ENCODE measurements around the gene HINFP. TPM values are rescaled to one million over a fixed set of nuclear protein-coding genes. Genes with fewer than 3 reads are reported as not detected.

The HINFP gene
- total and polyA plus RNA-seq, 9 of the 15 experiments (the other 6 are each of a cell fraction or from before 2014, with no cell fraction given): 13.8 to 34.1 (median 22.5) TPM

DNA sequence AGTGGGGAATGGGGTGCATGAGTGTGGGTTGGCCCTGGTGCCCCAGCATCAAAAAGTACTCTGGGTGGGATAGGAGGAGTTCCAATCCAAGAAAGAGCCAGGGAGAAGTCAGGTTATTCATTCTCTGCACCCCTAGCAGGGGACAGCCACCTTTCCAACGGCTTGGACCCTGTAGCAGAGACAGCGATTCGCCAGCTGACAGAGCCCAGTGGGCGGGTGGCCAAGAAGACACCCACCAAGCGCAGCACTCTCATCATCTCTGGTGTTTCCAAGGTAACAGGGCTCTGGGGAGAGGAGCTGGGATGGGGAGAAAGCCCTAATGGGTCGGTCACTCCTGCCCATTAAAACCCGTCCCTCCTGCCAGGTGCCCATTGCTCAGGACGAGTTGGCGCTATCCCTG, 7.7 kb upstream of the HINFP start:
- H3K27me3 ChIP-seq (ENCODE audit: control insufficient read depth in 2 of 2, insufficient read depth in 2 of 2, low read length in 2 of 2): no peaks in the 10 kb centered on the region
- no peak overlapping the region for H3K9ac ChIP-seq (ENCODE audit: insufficient read depth in 1 of 2, low read depth in 2 of 2, low read length in 2 of 2)
- TF ChIP-seq ZNF583 (CRISPR knock-in tag; IDR thresholded peaks at IDR 0.05): no peak
- TF ChIP-seq ZNF354B (CRISPR knock-in tag; IDR thresholded peaks at IDR 0.05): no peak
- no peak for TF ChIP-seq ZNF830 (CRISPR knock-in tag; IDR thresholded peaks at IDR 0.05)
- no peak for TF ChIP-seq EP400 (IDR thresholded peaks at IDR 0.05)
- no peak for TF ChIP-seq RUNX1 (IDR thresholded peaks at IDR 0.05; ENCODE audit: low read depth)
- TF ChIP-seq, protein P1, sequence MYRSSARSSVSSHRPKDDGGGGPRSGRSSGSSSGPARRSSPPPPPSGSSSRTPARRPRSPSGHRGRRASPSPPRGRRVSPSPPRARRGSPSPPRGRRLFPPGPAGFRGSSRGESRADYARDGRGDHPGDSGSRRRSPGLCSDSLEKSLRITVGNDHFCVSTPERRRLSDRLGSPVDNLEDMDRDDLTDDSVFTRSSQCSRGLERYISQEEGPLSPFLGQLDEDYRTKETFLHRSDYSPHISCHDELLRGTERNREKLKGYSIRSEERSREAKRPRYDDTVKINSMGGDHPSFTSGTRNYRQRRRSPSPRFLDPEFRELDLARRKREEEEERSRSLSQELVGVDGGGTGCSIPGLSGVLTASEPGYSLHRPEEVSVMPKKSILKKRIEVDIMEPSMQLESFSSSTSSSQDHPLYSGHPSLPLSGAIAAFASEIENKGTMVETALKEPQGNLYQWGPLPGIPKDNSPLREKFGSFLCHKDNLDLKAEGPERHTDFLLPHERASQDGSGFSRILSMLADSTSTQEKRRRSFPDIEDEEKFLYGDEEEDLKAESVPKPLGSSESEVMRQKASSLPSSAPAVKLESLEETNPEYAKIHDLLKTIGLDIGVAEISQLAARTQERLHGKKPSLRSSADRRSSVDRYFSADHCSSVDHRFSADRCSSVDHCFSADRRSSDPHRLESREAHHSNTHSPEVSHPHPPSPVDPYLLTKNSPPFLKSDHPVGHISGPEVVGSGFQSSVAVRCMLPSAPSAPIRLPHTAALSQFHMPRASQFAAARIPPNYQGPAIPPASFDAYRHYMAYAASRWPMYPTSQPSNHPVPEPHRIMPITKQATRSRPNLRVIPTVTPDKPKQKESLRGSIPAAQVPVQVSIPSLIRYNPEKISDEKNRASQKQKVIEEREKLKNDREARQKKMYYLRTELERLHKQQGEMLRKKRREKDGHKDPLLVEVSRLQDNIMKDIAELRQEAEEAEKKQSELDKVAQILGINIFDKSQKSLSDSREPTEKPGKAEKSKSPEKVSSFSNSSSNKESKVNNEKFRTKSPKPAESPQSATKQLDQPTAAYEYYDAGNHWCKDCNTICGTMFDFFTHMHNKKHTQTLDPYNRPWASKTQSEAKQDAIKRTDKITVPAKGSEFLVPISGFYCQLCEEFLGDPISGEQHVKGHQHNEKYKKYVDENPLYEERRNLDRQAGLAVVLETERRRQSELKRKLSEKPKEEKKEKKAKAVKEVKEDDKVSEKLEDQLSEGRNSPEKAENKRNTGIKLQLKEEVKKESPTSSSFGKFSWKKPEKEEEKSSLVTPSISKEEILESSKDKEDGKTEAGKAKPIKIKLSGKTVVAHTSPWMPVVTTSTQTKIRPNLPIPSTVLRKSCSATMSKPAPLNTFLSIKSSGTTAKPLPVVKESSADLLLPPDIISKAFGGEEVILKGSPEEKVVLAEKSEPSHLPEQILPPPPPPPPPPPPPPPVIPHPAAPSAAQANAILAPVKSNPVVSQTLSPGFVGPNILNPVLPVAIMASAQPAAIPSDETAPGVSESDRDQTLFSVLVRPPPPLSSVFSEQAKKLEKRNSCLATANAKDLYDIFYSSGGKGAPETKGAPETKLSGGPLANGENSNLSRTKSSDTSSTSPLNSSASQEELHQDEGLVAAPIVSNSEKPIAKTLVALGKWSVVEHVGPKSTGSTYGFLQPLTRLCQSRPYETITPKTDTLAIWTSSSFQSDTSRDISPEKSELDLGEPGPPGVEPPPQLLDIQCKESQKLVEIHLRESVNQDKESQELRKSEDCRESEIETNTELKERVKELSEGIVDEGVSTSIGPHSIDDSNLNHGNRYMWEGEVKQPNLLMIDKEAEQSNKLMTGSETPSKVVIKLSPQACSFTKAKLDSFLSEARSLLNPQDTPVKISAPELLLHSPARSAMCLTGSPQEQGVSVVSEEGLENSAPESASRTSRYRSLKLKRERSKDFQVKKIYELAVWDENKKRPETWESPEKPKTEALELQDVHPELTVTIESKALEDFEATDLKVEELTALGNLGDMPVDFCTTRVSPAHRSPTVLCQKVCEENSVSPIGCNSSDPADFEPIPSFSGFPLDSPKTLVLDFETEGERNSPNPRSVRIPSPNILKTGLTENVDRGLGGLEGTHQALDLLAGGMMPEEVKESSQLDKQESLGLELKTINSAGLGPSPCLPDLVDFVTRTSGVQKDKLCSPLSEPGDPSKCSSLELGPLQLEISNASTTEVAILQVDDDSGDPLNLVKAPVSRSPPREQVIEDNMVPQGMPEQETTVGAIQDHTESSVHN (IDR thresholded peaks at IDR 0.05; ENCODE audit: borderline replicate concordance in 1 of 2, low read depth in 1 of 2): no peak
- H3K27ac ChIP-seq (ENCODE audit: extremely low read depth, low read depth, low read length): no peak overlapping the region
- intact Hi-C loops (cut with micrococcal nuclease) (no loop called here), in situ Hi-C loops (cut with MboI) (no loop called here)
- peaks cover 19% of the 10 kb centered on the region for H3K79me2 ChIP-seq (ENCODE audit: control insufficient read depth, insufficient read depth, low read length)
- FAIRE-seq (no peak), DNase-seq (ENCODE audit: extremely low read depth in 1 of 4, low spot score in 3 of 4) (no peak), ATAC-seq (no peak)
- H4K20me1 ChIP-seq (replicated peaks; ENCODE audit: control insufficient read depth, insufficient read depth, low read length): peaks cover 17% of the 10 kb centered on the region
- CTCF ChIA-PET (ENCODE audit: low intra/inter-chr PET ratio): no interaction called here
- peaks cover 16 to 19% of the 10 kb centered on the region in 2 experiments for H3K4me1 ChIP-seq (replicated peaks in 1 of 2; ENCODE audit: control insufficient read depth in 2 of 2, insufficient read depth in 2 of 2, low read length in 2 of 2)
- no peak overlapping the region for H3K4me2 ChIP-seq (ENCODE audit: insufficient read depth, low read length)
- H3K9me3 ChIP-seq (replicated peaks; ENCODE audit: control insufficient read depth, insufficient read depth, low read depth, low read length): no peaks in the 10 kb centered on the region
- WGBS (ENCODE audit: insufficient coverage, low coverage, missing lambda C conversion rate): 95% methylated on average over 9 of the region's 9 CpGs
- H3K36me3 ChIP-seq (ENCODE audit: control insufficient read depth, insufficient read depth, low read length): peaks cover 96% of the 10 kb centered on the region
- H2AFZ ChIP-seq (ENCODE audit: low read depth, low read length): no peak overlapping the region
- no peak overlapping the region for H3K4me3 ChIP-seq
- POLR2A ChIA-PET: interaction anchor here (1.4 to 2.6 kb wide), 2 partner anchors 19 to 46 kb away, joined by 3 to 8 read pairs; partner anchors contain the start of gene VPS11
- BruUV-seq (replicated peaks): no TSS peak
- no peaks in the 10 kb centered on the region for H3K9me1 ChIP-seq (ENCODE audit: control insufficient read depth, insufficient read depth, low read length)
